Fibroblast of lung (primary cell): ENCODE data around the gene ZNF710.

Source experiments
- CTCF ChIP-seq, 2 donors: IDR thresholded peaks in 1 of 2; conservative IDR thresholded peaks in 1 of 2; 1 replicate in 1 of 2; 2 replicates in 1 of 2; pipeline ENCODE4 v1.5.1; 2011 to 2012; ENCODE audit warnings: low read length in 2 of 2, control low read depth in 1 of 2, inconsistent platforms in 1 of 2, low read depth in 1 of 2, mild to moderate bottlenecking in 1 of 2
- EZH2 ChIP-seq: IDR thresholded peaks from 2 replicates; pipeline ENCODE4 v1.5.1; 2012; ENCODE audit warnings: low read length, control low read depth, mild to moderate bottlenecking; ENCODE audit errors: missing control alignments

GRCh38 chr15:89991312-89991711 lies 9.8 kb upstream of the ZNF710 start:
- TF ChIP-seq CTCF (conservative IDR thresholded peaks at IDR 0.05 in 1 of 2, IDR thresholded peaks at IDR 0.05 in 1 of 2; ENCODE audit: low read depth in 1 of 2, low read length in 2 of 2) (no peak), EZH2 (no peak)
